Progenitor cell of endocrine pancreas (in vitro differentiated cells): ENCODE data around the gene CD52. TPM values are rescaled to one million over a fixed set of nuclear protein-coding genes. Genes with fewer than 3 reads are reported as not detected.

ENCODE experiments used
- DNase-seq: peaks from one replicate; pipeline ENCODE4 v3.0.0; 2021; ENCODE audit warnings: low spot score; ENCODE audit not compliant: unreplicated experiment
- H3K27ac Mint-ChIP-seq: 2 replicates; pipeline ENCODE4 v1.8.0; 2021; ENCODE audit warnings: mild to moderate bottlenecking, moderate library complexity, mixed read lengths
- H3K27me3 Mint-ChIP-seq: 2 replicates; pipeline ENCODE4 v1.8.0; 2021; ENCODE audit warnings: mixed read lengths
- H3K36me3 Mint-ChIP-seq: 2 replicates; pipeline ENCODE4 v1.8.0; 2022; ENCODE audit warnings: mixed read lengths; ENCODE audit not compliant: insufficient read depth
- H3K4me1 Mint-ChIP-seq: 2 replicates; pipeline ENCODE4 v1.8.0; 2021; ENCODE audit warnings: low read depth, mixed read lengths
- H3K4me3 Mint-ChIP-seq: 2 replicates; pipeline ENCODE4 v1.8.0; 2021; ENCODE audit warnings: low read depth, mild to moderate bottlenecking, moderate library complexity, mixed read lengths
- H3K9me3 Mint-ChIP-seq: 2 replicates; pipeline ENCODE4 v1.8.0; 2021; ENCODE audit warnings: low read depth, mixed read lengths
- CTCF ChIP-seq: fragments of 200-600 bp; sonication (generic); IDR thresholded peaks from one replicate; pipeline ENCODE4 v1.5.0; 2021; ENCODE audit warnings: antibody characterized with exemption, mild to moderate bottlenecking; ENCODE audit not compliant: unreplicated experiment
- total RNA-seq: library from RNA; stranded (reverse); gene quantifications from 2 replicates; pipeline ENCODE4 v1.2.1, GENCODE V29; 2021

Gene CD52
- total RNA-seq, 1 donor from 2014 or later: 0.89 TPM

- Mint-ChIP-seq H3K36me3 (no peaks in the 10 kb centered on the region), H3K27ac (no peak overlapping the region), H3K4me3 (no peak overlapping the region), H3K4me1 (peaks cover 10% of the 10 kb centered on the region), H3K27me3 (peaks cover 66% of the 10 kb centered on the region), H3K9me3 (no peaks in the 10 kb centered on the region)
- no peak for DNase-seq
- no peak for TF ChIP-seq CTCF
Observed at GRCh38 chr1:26361605-26362122, 43.9 kb downstream of the CD52 start.

- Mint-ChIP-seq H3K27ac (no peak overlapping the region), H3K27me3 (peaks cover 66% of the 10 kb centered on the region), H3K4me1 (peaks cover 10% of the 10 kb centered on the region), H3K4me3 (no peak overlapping the region), H3K36me3 (no peaks in the 10 kb centered on the region), H3K9me3 (no peaks in the 10 kb centered on the region)
- no peak for DNase-seq
- no peak for TF ChIP-seq CTCF
Observed at GRCh38 chr1:26362331-26362730, 44.6 kb downstream of the CD52 start.

GRCh38 chr1:26363549-26364448 lies 46.0 kb downstream of the CD52 start:
- Mint-ChIP-seq H3K27ac (no peak overlapping the region), H3K4me1 (peaks cover 7% of the 10 kb centered on the region), H3K27me3 (peaks cover 57% of the 10 kb centered on the region), H3K4me3 (no peak overlapping the region), H3K36me3 (no peaks in the 10 kb centered on the region), H3K9me3 (no peaks in the 10 kb centered on the region)
- peak; percentile 87 for DNase-seq
- peak; percentile 99 for TF ChIP-seq CTCF

- Mint-ChIP-seq H3K27me3 (peaks cover 46% of the 10 kb centered on the region), H3K4me3 (no peak overlapping the region), H3K27ac (no peak overlapping the region), H3K9me3 (no peaks in the 10 kb centered on the region), H3K36me3 (no peaks in the 10 kb centered on the region), H3K4me1 (peaks cover 3% of the 10 kb centered on the region)
- no peak for DNase-seq
- no peak for TF ChIP-seq CTCF
Observed at GRCh38 chr1:26364956-26365355, 47.2 kb downstream of the CD52 start.

- Mint-ChIP-seq H3K27ac (no peak overlapping the region), H3K4me1 (no peaks in the 10 kb centered on the region), H3K9me3 (no peaks in the 10 kb centered on the region), H3K27me3 (peaks cover 26% of the 10 kb centered on the region), H3K36me3 (no peaks in the 10 kb centered on the region), H3K4me3 (no peak overlapping the region)
- no peak for DNase-seq
- no peak for TF ChIP-seq CTCF
Observed at GRCh38 chr1:26367441-26367840, 49.7 kb downstream of the CD52 start.
